Measurements from ENCODE around the gene LAX1.

Gene LAX1

DNA sequence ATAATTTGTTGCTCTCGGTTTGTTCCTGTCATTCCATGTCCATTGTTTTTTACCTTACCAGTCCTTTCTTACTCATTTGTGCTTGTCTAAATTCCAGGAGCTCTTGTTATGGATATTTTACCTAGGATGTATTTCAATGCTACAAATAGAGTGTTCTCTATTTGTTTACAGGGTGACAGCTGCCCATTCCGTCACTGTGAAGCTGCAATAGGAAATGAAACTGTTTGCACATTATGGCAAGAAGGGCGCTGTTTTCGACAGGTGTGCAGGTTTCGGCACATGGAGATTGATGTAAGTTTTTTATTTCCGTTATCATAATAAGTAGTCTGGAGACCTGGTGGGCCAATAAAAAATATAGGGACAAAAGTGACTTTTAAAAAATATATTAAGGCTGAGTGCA is 53.4 kb downstream of the LAX1 start:
- DNase-seq = no peak

DNA sequence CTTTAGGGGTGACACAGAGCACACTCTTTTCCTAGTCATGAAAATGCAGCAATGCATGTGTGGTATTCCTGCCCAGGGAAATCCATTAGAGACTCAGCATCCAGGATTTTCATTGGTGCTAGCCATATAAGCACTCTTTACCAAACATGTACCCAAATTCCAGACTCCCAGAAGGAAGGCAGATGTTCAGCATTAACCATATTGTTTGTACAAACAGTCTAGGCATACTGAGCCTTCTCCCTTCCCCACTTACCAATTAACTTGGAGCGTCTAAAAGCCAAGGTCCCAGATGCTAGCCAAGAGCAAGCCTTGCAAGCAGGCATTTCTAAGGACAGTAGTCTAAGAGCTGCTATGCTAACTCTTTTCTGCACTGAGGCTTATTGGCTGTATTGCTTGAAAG is 58.3 kb downstream of the LAX1 start:
- DNase-seq = no peak
